Activated CD8-positive, alpha-beta T cell treated with anti-CD3 and anti-CD28 coated beads for 36 hours (primary cell): ENCODE measurements around the gene PIGW. TPM values are rescaled to one million over a fixed set of nuclear protein-coding genes. Genes with fewer than 3 reads are reported as not detected.

ENCODE experiments used
- ATAC-seq: fragments of 200-7000 bp; cut with Tn5 transposase; one replicate; pipeline ENCODE4 v1.10.0; 2021; ENCODE audit warnings: mild to moderate bottlenecking, moderate library complexity
- CTCF ChIA-PET: fragments of 350-600 bp; sonication (Branson Sonifier 250); formaldehyde crosslinking; loops from one replicate; lab custom pipeline; 2021; ENCODE audit warnings: antibody characterized with exemption; lab: Charles Lee
- POLR2A ChIA-PET: fragments of 350-600 bp; sonication (Branson Sonifier 250); formaldehyde crosslinking; loops from one replicate; lab custom pipeline; 2021; ENCODE audit warnings: antibody characterized with exemption; lab: Charles Lee
- DNase-seq: peaks from one replicate; pipeline ENCODE4 v3.0.0-alpha.2; 2020
- H3K27ac Mint-ChIP-seq: one replicate; pipeline ENCODE4 v1.8.0; 2021; ENCODE audit warnings: mild to moderate bottlenecking, mixed read lengths
- H3K27me3 Mint-ChIP-seq: one replicate; pipeline ENCODE4 v1.8.0; 2021; ENCODE audit warnings: mixed read lengths
- H3K36me3 Mint-ChIP-seq: one replicate; pipeline ENCODE4 v1.8.0; 2021; ENCODE audit warnings: low read depth, mixed read lengths
- H3K4me1 Mint-ChIP-seq: one replicate; pipeline ENCODE4 v1.8.0; 2021; ENCODE audit warnings: low read depth, mixed read lengths
- H3K4me3 Mint-ChIP-seq: one replicate; pipeline ENCODE4 v1.8.0; 2021; ENCODE audit warnings: mild to moderate bottlenecking, moderate library complexity, mixed read lengths
- H3K9me3 Mint-ChIP-seq: one replicate; pipeline ENCODE4 v1.8.0; 2021; ENCODE audit warnings: mixed read lengths
- intact Hi-C: fragments of 100-400 bp; cut with micrococcal nuclease; formaldehyde crosslinking; loops from one replicate; pipeline ENCODE4 v1.10.0; 2022
- total RNA-seq, 2 experiments: library from RNA; stranded (reverse); gene quantifications; one replicate each; pipeline ENCODE4 v1.2.3, GENCODE V29; 2021
- TF ChIP-seq, protein P1 (sequence below): fragments of 200-600 bp; IDR thresholded peaks from one replicate; pipeline ENCODE4 v1.8.0; 2022; ENCODE audit warnings: antibody characterized with exemption, mild to moderate bottlenecking

Gene PIGW
- total RNA-seq, 2 experiments from 2014 or later = 11.0 to 11.9 TPM

GRCh38 chr17:36586138-36586537 is 51.4 kb downstream of the PIGW start:
- ATAC-seq (no peak), DNase-seq (no peak)
- intact Hi-C loops = no loop called here
- no peak overlapping the region for H3K27ac Mint-ChIP-seq
- no peak overlapping the region for H3K4me3 Mint-ChIP-seq
- H3K4me1 Mint-ChIP-seq = peaks cover 15% of the 10 kb centered on the region
- H3K27me3 Mint-ChIP-seq = no peaks in the 10 kb centered on the region
- ChIA-PET POLR2A (interaction anchor here (1.1 to 1.6 kb wide), 2 partner anchors 13 to 41 kb away, joined by 3 to 4 read pairs; no protein-coding TSS in a partner anchor), CTCF (interaction anchor here (2.7 kb wide), 1 partner anchor 17 kb away, joined by 16 read pairs; no protein-coding TSS in a partner anchor)
- TF ChIP-seq, protein P1, sequence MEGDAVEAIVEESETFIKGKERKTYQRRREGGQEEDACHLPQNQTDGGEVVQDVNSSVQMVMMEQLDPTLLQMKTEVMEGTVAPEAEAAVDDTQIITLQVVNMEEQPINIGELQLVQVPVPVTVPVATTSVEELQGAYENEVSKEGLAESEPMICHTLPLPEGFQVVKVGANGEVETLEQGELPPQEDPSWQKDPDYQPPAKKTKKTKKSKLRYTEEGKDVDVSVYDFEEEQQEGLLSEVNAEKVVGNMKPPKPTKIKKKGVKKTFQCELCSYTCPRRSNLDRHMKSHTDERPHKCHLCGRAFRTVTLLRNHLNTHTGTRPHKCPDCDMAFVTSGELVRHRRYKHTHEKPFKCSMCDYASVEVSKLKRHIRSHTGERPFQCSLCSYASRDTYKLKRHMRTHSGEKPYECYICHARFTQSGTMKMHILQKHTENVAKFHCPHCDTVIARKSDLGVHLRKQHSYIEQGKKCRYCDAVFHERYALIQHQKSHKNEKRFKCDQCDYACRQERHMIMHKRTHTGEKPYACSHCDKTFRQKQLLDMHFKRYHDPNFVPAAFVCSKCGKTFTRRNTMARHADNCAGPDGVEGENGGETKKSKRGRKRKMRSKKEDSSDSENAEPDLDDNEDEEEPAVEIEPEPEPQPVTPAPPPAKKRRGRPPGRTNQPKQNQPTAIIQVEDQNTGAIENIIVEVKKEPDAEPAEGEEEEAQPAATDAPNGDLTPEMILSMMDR = no peak
- peaks cover 28% of the 10 kb centered on the region for H3K36me3 Mint-ChIP-seq
- H3K9me3 Mint-ChIP-seq = no peaks in the 10 kb centered on the region

Other genes with a start within 250 kb of the PIGW start
- not detected for gene TBC1D3G, start 211.1 kb upstream of the PIGW start, total RNA-seq
- gene TBC1D3H, start 146.6 kb upstream of the PIGW start, total RNA-seq = not detected
- 10 to 100 TPM; 46.5 to 50.5 TPM for gene ZNHIT3, start 48.3 kb upstream of the PIGW start, total RNA-seq
- gene MYO19, start 119 bp upstream of the PIGW start, total RNA-seq = 100 to 1,000 TPM; 106 to 114 TPM
- 10 to 100 TPM; 82.9 to 87.4 TPM for gene GGNBP2, start 9.9 kb downstream of the PIGW start, total RNA-seq
- 1 to 10 TPM; 8.6 to 9.2 TPM for gene DHRS11, start 56.9 kb downstream of the PIGW start, total RNA-seq
- gene MRM1, start 66.6 kb downstream of the PIGW start, total RNA-seq = 10 to 100 TPM; 24.5 to 27.4 TPM